ENCODE data around the gene CCDC92.

- TF ChIP-seq USF2 (IDR thresholded peaks at IDR 0.05; ENCODE audit: low read length), result no peak
- no peak for TF ChIP-seq CTCF (IDR thresholded peaks at IDR 0.05; ENCODE audit: control extremely low read depth in 1 of 3, insufficient read depth in 1 of 3, low read depth in 1 of 3, low read length in 3 of 3)
- TF ChIP-seq MAFK (IDR thresholded peaks at IDR 0.05; ENCODE audit: low read depth, low read length), result no peak
- no peak for TF ChIP-seq POLR2A (IDR thresholded peaks at IDR 0.05; ENCODE audit: control extremely low read depth in 1 of 2, low read depth in 2 of 2, low read length in 2 of 2)
- TF ChIP-seq BACH1 (IDR thresholded peaks at IDR 0.05; ENCODE audit: low read length), result no peak
- no peak for TF ChIP-seq CBX8 (IDR thresholded peaks at IDR 0.05; ENCODE audit: borderline replicate concordance, low read depth, low read length)
- TF ChIP-seq EGR1 (IDR thresholded peaks at IDR 0.05; ENCODE audit: borderline replicate concordance, low read depth, low read length), result no peak
- TF ChIP-seq MAX (IDR thresholded peaks at IDR 0.05), result no peak
- no peak for TF ChIP-seq CHD2 (IDR thresholded peaks at IDR 0.05; ENCODE audit: low read length)
- no peak for TF ChIP-seq ZNF274 (IDR thresholded peaks at IDR 0.05; ENCODE audit: borderline replicate concordance, extremely low read depth, low read length)
- no peak for TF ChIP-seq EZH2 (IDR thresholded peaks at IDR 0.05; ENCODE audit: low read depth, low read length, severe bottlenecking)
- TF ChIP-seq HDAC2 (IDR thresholded peaks at IDR 0.05; ENCODE audit: borderline replicate concordance in 1 of 2, low read depth in 2 of 2, low read length in 2 of 2), result no peak
- TF ChIP-seq SIN3A (conservative IDR thresholded peaks at IDR 0.05 in 1 of 2, IDR thresholded peaks at IDR 0.05 in 1 of 2; ENCODE audit: low read depth in 1 of 2, low read length in 2 of 2), result no peak
Measured at GRCh38 chr12:123963821-123964220, 8.8 kb downstream of the CCDC92 start.
